ENCODE measurements around the gene NOL9. TPM values are rescaled to one million over a fixed set of nuclear protein-coding genes. Genes with fewer than 3 reads are reported as not detected.

NOL9 gene
- total and polyA plus RNA-seq, 9 of the 15 experiments (the other 6 are each of a cell fraction or from before 2014, with no cell fraction given), result 5.6 to 76.5 (median 47.3) TPM

GRCh38 chr1:6578624-6579373 is 24.5 kb upstream of the NOL9 start (continued):
- TF ChIP-seq, protein P1, sequence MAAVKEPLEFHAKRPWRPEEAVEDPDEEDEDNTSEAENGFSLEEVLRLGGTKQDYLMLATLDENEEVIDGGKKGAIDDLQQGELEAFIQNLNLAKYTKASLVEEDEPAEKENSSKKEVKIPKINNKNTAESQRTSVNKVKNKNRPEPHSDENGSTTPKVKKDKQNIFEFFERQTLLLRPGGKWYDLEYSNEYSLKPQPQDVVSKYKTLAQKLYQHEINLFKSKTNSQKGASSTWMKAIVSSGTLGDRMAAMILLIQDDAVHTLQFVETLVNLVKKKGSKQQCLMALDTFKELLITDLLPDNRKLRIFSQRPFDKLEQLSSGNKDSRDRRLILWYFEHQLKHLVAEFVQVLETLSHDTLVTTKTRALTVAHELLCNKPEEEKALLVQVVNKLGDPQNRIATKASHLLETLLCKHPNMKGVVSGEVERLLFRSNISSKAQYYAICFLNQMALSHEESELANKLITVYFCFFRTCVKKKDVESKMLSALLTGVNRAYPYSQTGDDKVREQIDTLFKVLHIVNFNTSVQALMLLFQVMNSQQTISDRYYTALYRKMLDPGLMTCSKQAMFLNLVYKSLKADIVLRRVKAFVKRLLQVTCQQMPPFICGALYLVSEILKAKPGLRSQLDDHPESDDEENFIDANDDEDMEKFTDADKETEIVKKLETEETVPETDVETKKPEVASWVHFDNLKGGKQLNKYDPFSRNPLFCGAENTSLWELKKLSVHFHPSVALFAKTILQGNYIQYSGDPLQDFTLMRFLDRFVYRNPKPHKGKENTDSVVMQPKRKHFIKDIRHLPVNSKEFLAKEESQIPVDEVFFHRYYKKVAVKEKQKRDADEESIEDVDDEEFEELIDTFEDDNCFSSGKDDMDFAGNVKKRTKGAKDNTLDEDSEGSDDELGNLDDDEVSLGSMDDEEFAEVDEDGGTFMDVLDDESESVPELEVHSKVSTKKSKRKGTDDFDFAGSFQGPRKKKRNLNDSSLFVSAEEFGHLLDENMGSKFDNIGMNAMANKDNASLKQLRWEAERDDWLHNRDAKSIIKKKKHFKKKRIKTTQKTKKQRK (IDR thresholded peaks at IDR 0.05; ENCODE audit: borderline replicate concordance, low read depth, low read length), result no peak
- TF ChIP-seq ZNF253 (CRISPR knock-in tag; conservative IDR thresholded peaks at IDR 0.05), result no peak

- BruUV-seq (replicated peaks), result no TSS peak
- FAIRE-seq (no peak), ATAC-seq (no peak), DNase-seq (ENCODE audit: extremely low read depth in 1 of 4, low spot score in 3 of 4) (no peak)
- TF ChIP-seq SPI1 (IDR thresholded peaks at IDR 0.05; ENCODE audit: borderline replicate concordance, low read depth, low read length) (0 out of 2 replicates have a peak, but pooled peaks have one; percentile 13), CREM (IDR thresholded peaks at IDR 0.05; ENCODE audit: low read depth) (no peak), PTBP1 (IDR thresholded peaks at IDR 0.05; ENCODE audit: low read depth, low read length) (no peak)
- TF ChIP-seq, protein P2, sequence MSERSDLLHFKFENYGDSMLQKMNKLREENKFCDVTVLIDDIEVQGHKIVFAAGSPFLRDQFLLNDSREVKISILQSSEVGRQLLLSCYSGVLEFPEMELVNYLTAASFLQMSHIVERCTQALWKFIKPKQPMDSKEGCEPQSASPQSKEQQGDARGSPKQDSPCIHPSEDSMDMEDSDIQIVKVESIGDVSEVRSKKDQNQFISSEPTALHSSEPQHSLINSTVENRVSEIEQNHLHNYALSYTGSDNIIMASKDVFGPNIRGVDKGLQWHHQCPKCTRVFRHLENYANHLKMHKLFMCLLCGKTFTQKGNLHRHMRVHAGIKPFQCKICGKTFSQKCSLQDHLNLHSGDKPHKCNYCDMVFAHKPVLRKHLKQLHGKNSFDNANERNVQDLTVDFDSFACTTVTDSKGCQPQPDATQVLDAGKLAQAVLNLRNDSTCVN (CRISPR knock-in tag; IDR thresholded peaks at IDR 0.05), result no peak
- TF ChIP-seq, protein P3, sequence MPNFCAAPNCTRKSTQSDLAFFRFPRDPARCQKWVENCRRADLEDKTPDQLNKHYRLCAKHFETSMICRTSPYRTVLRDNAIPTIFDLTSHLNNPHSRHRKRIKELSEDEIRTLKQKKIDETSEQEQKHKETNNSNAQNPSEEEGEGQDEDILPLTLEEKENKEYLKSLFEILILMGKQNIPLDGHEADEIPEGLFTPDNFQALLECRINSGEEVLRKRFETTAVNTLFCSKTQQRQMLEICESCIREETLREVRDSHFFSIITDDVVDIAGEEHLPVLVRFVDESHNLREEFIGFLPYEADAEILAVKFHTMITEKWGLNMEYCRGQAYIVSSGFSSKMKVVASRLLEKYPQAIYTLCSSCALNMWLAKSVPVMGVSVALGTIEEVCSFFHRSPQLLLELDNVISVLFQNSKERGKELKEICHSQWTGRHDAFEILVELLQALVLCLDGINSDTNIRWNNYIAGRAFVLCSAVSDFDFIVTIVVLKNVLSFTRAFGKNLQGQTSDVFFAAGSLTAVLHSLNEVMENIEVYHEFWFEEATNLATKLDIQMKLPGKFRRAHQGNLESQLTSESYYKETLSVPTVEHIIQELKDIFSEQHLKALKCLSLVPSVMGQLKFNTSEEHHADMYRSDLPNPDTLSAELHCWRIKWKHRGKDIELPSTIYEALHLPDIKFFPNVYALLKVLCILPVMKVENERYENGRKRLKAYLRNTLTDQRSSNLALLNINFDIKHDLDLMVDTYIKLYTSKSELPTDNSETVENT (CRISPR knock-in tag; IDR thresholded peaks at IDR 0.05), result no peak
- no peak overlapping the region for H2AFZ ChIP-seq (ENCODE audit: low read depth, low read length)
- in situ Hi-C loops (cut with MboI), result no loop called here
- H3K27ac ChIP-seq (ENCODE audit: extremely low read depth, low read depth, low read length), result no peak overlapping the region
- H3K9me1 ChIP-seq (ENCODE audit: control insufficient read depth, insufficient read depth, low read length), result no peaks in the 10 kb centered on the region
- intact Hi-C loops (cut with micrococcal nuclease), result no loop called here
- no peaks in the 10 kb centered on the region for H3K9me3 ChIP-seq (replicated peaks; ENCODE audit: control insufficient read depth, insufficient read depth, low read depth, low read length)
- POLR2A ChIA-PET, result interaction anchor here (0.6 to 13.4 kb wide), 7 partner anchors 9 to 74 kb away, joined by 3 to 221 read pairs (median 4); partner anchors contain the start of gene KLHL21
- CTCF ChIA-PET (ENCODE audit: low intra/inter-chr PET ratio), result no interaction called here
- no peak overlapping the region for H3K9ac ChIP-seq (ENCODE audit: insufficient read depth in 1 of 2, low read depth in 2 of 2, low read length in 2 of 2)
- peaks cover 30 to 53% of the 10 kb centered on the region in 2 experiments for H3K4me1 ChIP-seq (replicated peaks in 1 of 2; ENCODE audit: control insufficient read depth in 2 of 2, insufficient read depth in 2 of 2, low read length in 2 of 2)
- peaks cover 32% of the 10 kb centered on the region for H3K79me2 ChIP-seq (ENCODE audit: control insufficient read depth, insufficient read depth, low read length)
- H3K36me3 ChIP-seq (ENCODE audit: control insufficient read depth, insufficient read depth, low read length), result peaks cover 15% of the 10 kb centered on the region; the same call in 1 of the 3 replicates
- no peak overlapping the region for H3K4me2 ChIP-seq (ENCODE audit: insufficient read depth, low read length)
- WGBS (ENCODE audit: insufficient coverage, low coverage, missing lambda C conversion rate), result 53% methylated on average over 6 of the region's 6 CpGs
- peaks cover 12% of the 10 kb centered on the region; the same call in 1 of the 2 replicates for H4K20me1 ChIP-seq (replicated peaks; ENCODE audit: control insufficient read depth, insufficient read depth, low read length)
- no peaks in the 10 kb centered on the region for H3K27me3 ChIP-seq (ENCODE audit: control insufficient read depth in 2 of 2, insufficient read depth in 2 of 2, low read length in 2 of 2)
- H3K4me3 ChIP-seq, result no peak overlapping the region
Measured at GRCh38 chr1:6577831-6578525, 23.7 kb upstream of the NOL9 start.
